B cell (primary cell): ENCODE results near the gene AXIN1.

Source experiments
- EZH2 ChIP-seq: IDR thresholded peaks from 2 replicates; pipeline ENCODE4 v1.6.1; 2012; ENCODE audit warnings: borderline replicate concordance, low read depth, mild to moderate bottlenecking, moderate library complexity, low read length; ENCODE audit not compliant: insufficient read depth, poor library complexity, severe bottlenecking
- TF ChIP-seq, protein P1 (sequence below): fragments of 200-600 bp; IDR thresholded peaks from one replicate; pipeline ENCODE4 v1.8.0; 2022; ENCODE audit warnings: antibody characterized with exemption, mild to moderate bottlenecking

DNA sequence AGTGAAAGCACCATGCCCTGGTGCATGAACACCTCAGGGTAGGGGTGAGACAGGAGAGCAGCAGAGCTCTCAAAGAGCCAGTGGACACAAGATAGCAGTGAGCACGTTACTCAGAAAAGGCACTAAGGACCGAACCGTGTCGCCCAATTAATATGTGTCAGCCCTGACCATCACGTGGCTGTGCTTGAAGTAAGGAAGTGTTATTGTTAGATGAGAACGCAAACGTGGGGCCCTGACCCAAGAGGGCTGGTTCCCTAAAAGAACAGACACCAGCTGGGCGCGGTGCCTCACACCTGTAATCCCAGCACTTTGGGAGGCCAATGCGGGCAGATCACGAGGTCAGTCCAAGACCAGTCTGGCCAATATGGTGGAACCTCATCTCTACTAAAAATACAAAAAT is 16.3 kb downstream of the AXIN1 start:
- TF ChIP-seq, protein P1, sequence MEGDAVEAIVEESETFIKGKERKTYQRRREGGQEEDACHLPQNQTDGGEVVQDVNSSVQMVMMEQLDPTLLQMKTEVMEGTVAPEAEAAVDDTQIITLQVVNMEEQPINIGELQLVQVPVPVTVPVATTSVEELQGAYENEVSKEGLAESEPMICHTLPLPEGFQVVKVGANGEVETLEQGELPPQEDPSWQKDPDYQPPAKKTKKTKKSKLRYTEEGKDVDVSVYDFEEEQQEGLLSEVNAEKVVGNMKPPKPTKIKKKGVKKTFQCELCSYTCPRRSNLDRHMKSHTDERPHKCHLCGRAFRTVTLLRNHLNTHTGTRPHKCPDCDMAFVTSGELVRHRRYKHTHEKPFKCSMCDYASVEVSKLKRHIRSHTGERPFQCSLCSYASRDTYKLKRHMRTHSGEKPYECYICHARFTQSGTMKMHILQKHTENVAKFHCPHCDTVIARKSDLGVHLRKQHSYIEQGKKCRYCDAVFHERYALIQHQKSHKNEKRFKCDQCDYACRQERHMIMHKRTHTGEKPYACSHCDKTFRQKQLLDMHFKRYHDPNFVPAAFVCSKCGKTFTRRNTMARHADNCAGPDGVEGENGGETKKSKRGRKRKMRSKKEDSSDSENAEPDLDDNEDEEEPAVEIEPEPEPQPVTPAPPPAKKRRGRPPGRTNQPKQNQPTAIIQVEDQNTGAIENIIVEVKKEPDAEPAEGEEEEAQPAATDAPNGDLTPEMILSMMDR = no peak
- no peak for TF ChIP-seq EZH2
